Measurements from ENCODE around the gene RAB36.

DNA sequence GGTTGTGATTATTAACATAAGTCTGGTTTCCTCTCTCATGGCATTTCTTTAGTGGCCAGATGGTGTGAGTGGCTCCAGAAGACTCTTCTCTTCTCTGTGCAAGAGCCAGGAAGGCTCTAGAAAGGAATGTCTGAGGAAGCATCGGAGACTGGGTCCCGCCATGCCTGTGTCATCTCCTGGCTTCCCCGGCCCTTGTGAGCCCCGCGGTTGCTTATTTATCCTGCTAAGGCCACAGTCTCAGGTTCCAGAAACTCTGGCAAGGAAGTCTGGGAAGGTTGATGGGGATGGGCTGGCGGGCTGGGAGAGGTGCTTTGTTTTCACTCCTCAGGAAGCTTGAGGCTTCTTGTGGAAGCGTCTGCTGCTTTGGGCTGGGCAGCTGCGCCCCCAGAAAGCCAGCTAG, 53.9 kb downstream of the RAB36 start:
- TF ChIP-seq POLR2A (IDR thresholded peaks at IDR 0.05; ENCODE audit: low read length) (no peak), GATA1 (IDR thresholded peaks at IDR 0.05; ENCODE audit: low read depth, low read length) (no peak)

Data from erythroblast (primary cell).